Neural crest cell (in vitro differentiated cells): ENCODE data around the gene ELFN2. TPM values are rescaled to one million over a fixed set of nuclear protein-coding genes. Genes with fewer than 3 reads are reported as not detected.

Experiments used
- DNase-seq: peaks from one replicate; pipeline ENCODE4 v3.0.0; 2021; ENCODE audit warnings: low read depth, mixed read lengths, low spot score
- H3K27ac Mint-ChIP-seq: one replicate; pipeline ENCODE4 v1.8.0; 2021; ENCODE audit warnings: mild to moderate bottlenecking, mixed read lengths; ENCODE audit not compliant: unreplicated experiment
- H3K27me3 Mint-ChIP-seq: 2 replicates; pipeline ENCODE4 v1.8.0; 2021; ENCODE audit warnings: low read depth, mild to moderate bottlenecking, mixed read lengths
- H3K36me3 Mint-ChIP-seq: 2 replicates; pipeline ENCODE4 v1.8.0; 2021; ENCODE audit warnings: low read depth, mild to moderate bottlenecking, mixed read lengths
- H3K4me1 Mint-ChIP-seq: 2 replicates; pipeline ENCODE4 v1.8.0; 2021; ENCODE audit warnings: mixed read lengths
- H3K4me3 Mint-ChIP-seq: one replicate; pipeline ENCODE4 v1.8.0; 2021; ENCODE audit warnings: mild to moderate bottlenecking, mixed read lengths
- H3K9me3 Mint-ChIP-seq: 2 replicates; pipeline ENCODE4 v1.8.0; 2021; ENCODE audit warnings: mixed read lengths
- CTCF ChIP-seq: fragments of 200-600 bp; sonication (generic); conservative IDR thresholded peaks from 2 replicates; pipeline ENCODE4 v1.5.0; 2021; ENCODE audit warnings: antibody characterized with exemption, mild to moderate bottlenecking
- total RNA-seq: library from RNA; stranded (reverse); gene quantifications from 2 replicates; pipeline ENCODE4 v1.2.1, GENCODE V29; 2021

ELFN2 gene
- total RNA-seq, 1 donor from 2014 or later = 0.09 TPM

DNA sequence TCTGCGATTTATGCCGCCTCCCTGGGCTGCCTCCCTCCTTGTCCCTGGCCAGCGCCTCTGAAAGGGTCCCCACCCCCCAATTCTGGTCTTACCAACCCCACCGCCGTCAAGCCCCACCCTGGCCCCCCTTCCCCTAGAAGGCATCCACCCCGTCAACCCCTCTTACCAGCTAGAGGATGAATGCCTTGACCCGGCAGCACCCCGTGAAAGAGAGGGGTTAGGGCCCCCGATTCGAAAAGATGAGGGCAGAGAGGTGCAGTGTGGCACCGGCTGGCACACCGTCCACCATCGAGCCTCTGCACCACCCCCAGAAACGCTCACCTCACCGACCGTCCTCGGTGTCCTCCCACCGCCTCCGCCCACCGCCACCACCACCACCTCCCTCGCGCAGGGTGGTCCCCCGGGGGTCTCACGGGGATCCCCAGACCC is 559 bp downstream of the ELFN2 start:
- no peak for DNase-seq
- Mint-ChIP-seq H3K27ac (no peak overlapping the region), H3K9me3 (no peaks in the 10 kb centered on the region), H3K4me3 (no peak overlapping the region), H3K27me3 (peaks cover 79% of the 10 kb centered on the region), H3K4me1 (peaks cover 8% of the 10 kb centered on the region), H3K36me3 (no peaks in the 10 kb centered on the region)
- no peak for TF ChIP-seq CTCF

DNA sequence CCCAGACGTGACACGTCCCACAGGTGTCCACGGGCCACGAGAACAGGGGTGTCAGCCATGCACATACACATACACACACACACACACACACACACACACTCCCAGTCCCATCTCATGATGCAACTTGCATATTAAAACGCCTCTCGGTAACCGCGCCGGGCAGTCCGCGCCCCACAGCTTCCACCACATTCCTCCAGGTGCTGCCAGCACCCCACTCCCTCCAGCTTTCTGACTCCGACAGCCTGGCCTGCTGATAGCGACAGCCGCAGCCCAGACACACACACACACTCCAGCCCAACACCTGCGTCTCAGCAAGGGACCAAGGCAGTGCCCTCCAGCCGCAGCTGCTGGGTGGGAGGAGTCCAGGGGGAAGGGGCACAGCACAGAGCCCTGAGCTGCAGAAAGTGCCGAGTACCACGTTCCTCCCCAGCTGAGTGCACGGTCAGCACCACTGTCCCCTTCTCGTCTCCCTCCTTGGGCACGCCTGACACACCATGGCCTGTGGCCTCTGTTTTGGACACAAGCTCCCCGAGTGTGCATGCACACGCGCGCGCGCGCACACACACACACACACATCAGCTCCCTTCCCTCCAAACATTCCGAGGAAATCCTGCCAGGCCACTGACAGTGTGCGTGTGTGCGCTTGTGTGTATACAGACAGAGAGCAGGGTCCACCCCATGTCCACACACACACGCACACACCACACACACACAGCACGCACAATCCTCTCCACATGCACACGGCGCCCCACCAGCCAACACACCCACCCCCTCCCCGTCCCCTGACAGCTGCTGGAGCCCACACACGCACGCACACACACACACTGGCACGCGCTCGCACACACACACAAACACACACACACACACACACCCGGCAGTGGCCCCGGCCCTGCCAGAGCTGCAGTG is 1.2 kb downstream of the ELFN2 start:
- Mint-ChIP-seq H3K4me3 (no peak overlapping the region), H3K9me3 (no peaks in the 10 kb centered on the region), H3K4me1 (peaks cover 8% of the 10 kb centered on the region), H3K36me3 (no peaks in the 10 kb centered on the region), H3K27ac (no peak overlapping the region), H3K27me3 (peaks cover 81% of the 10 kb centered on the region)
- TF ChIP-seq CTCF = no peak
- no peak for DNase-seq

GRCh38 chr22:37425369-37425768 is 1.9 kb downstream of the ELFN2 start:
- H3K4me1 Mint-ChIP-seq = peaks cover 11% of the 10 kb centered on the region
- H3K9me3 Mint-ChIP-seq = no peaks in the 10 kb centered on the region
- H3K4me3 Mint-ChIP-seq = no peak overlapping the region
- peaks cover 81% of the 10 kb centered on the region for H3K27me3 Mint-ChIP-seq
- no peaks in the 10 kb centered on the region for H3K36me3 Mint-ChIP-seq
- no peak for DNase-seq
- no peak overlapping the region for H3K27ac Mint-ChIP-seq
- no peak for TF ChIP-seq CTCF

DNA sequence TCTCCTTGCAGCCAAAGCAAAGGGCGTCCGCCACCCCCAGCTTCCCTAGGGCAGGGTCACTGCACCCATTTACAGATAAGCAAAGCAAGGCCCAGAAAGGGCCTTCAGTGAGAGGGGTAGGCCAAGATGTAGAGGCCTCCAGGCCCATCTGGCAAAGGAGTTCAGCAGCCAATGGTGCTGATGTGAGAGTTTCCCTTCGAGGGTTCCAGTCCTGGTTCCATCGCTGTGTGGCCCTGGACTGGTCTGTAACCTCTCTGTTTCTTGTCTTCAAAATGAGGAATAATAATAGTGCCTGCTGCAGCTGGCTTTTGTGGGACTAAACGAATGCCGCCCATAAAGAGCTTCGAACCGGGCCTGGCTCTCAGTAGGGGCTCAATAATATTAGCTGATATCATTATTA is 4.0 kb downstream of the ELFN2 start:
- H3K4me3 Mint-ChIP-seq = no peak overlapping the region

DNA sequence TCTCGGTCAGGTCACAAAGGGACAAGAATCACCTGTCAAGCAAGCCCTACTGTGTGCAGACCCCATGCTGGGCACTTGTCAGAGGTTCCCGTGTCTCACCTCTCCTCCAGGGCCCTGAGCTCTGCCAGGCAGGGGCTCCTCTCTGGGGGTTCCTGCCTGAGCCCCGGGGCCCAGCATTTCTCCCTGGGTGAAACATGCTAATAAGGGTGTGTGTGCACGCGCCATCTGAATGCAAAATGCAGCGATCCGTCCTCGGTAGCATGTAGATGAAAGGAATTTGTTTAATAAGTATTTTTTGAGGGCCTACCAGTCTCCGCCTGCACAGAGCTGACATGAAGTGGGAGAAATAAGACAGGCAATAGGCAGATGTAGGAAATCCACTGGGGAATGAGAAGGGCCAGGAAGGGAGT is 5.8 kb downstream of the ELFN2 start:
- DNase-seq = no peak
- Mint-ChIP-seq H3K4me1 (peaks cover 28% of the 10 kb centered on the region), H3K36me3 (no peaks in the 10 kb centered on the region), H3K4me3 (peak overlapping the region; percentile 3), H3K27ac (no peak overlapping the region), H3K9me3 (no peaks in the 10 kb centered on the region), H3K27me3 (peaks cover 82% of the 10 kb centered on the region)
- TF ChIP-seq CTCF = no peak

More for the DNA sequence above, 4.0 kb downstream of the ELFN2 start:
- no peak for DNase-seq
- Mint-ChIP-seq H3K4me1 (peaks cover 21% of the 10 kb centered on the region), H3K27me3 (peaks cover 83% of the 10 kb centered on the region), H3K36me3 (no peaks in the 10 kb centered on the region), H3K27ac (no peak overlapping the region), H3K9me3 (no peaks in the 10 kb centered on the region)
- no peak for TF ChIP-seq CTCF
